Neuronal stem cell (in vitro differentiated cells): Measurements from ENCODE around the gene DESI1.

ENCODE experiments used
- DNase-seq: peaks from one replicate; pipeline ENCODE4 v3.0.0-alpha.2; 2013; ENCODE audit warnings: low spot score
- H2AFZ ChIP-seq: one replicate; pipeline ENCODE4 v1.6.1; 2013; ENCODE audit warnings: mild to moderate bottlenecking, low read length, inconsistent platforms
- H2AK5ac ChIP-seq: 2 replicates; pipeline ENCODE4 v1.6.1; 2013; ENCODE audit warnings: low read depth, mild to moderate bottlenecking, inconsistent platforms, low read length, moderate library complexity, mixed read lengths
- H2BK120ac ChIP-seq: 2 replicates; pipeline ENCODE4 v1.6.1; 2013; ENCODE audit warnings: low read depth, mild to moderate bottlenecking, inconsistent platforms, low read length, moderate library complexity, mixed read lengths
- H2BK12ac ChIP-seq: one replicate; pipeline ENCODE4 v1.6.1; 2013; ENCODE audit warnings: low read length, inconsistent platforms
- H2BK15ac ChIP-seq: 2 replicates; pipeline ENCODE4 v1.6.1; 2013; ENCODE audit warnings: mild to moderate bottlenecking, low read length, inconsistent platforms, mixed read lengths
- H2BK5ac ChIP-seq: one replicate; pipeline ENCODE4 v1.6.1; 2013; ENCODE audit warnings: inconsistent platforms, mild to moderate bottlenecking, low read length, moderate library complexity
- H3K14ac ChIP-seq: one replicate; pipeline ENCODE4 v1.6.1; 2013; ENCODE audit warnings: low read length, inconsistent platforms
- H3K18ac ChIP-seq: 2 replicates; pipeline ENCODE4 v1.6.1; 2013; ENCODE audit warnings: low read length, inconsistent platforms
- H3K23ac ChIP-seq: 2 replicates; pipeline ENCODE4 v1.6.1; 2013; ENCODE audit warnings: low read depth, mild to moderate bottlenecking, mixed read lengths, low read length, inconsistent platforms; ENCODE audit not compliant: poor library complexity
- H3K27ac ChIP-seq: replicated peaks from 3 replicates; pipeline ENCODE4 v1.5.1; 2013; ENCODE audit warnings: low read length, inconsistent platforms
- H3K27me3 ChIP-seq, 3 experiments: 2 replicates each; pipeline ENCODE4 v1.6.1; 2013; ENCODE audit warnings: low read length in 3 of 3, mild to moderate bottlenecking in 2 of 3, inconsistent platforms in 1 of 3, low read depth in 1 of 3, mixed read lengths in 1 of 3, moderate library complexity in 1 of 3; ENCODE audit not compliant: control insufficient read depth in 3 of 3, insufficient read depth in 3 of 3
- H3K36me3 ChIP-seq, 2 donors: replicated peaks in 1 of 2; 2 replicates each; pipeline ENCODE4 v1.6.1; 2013; ENCODE audit warnings: low read length in 2 of 2; ENCODE audit not compliant: control insufficient read depth in 2 of 2, insufficient read depth in 2 of 2
- H3K4ac ChIP-seq: 2 replicates; pipeline ENCODE4 v1.6.1; 2013; ENCODE audit warnings: inconsistent platforms, mild to moderate bottlenecking, low read length, moderate library complexity
- H3K4me1 ChIP-seq, 2 donors: 1 replicate in 1 of 2; 2 replicates in 1 of 2; pipeline ENCODE4 v1.6.1; 2013; ENCODE audit warnings: low read length in 2 of 2, low read depth in 1 of 2; ENCODE audit not compliant: control insufficient read depth in 2 of 2, insufficient read depth in 1 of 2
- H3K4me2 ChIP-seq: one replicate; pipeline ENCODE4 v1.6.1; 2013; ENCODE audit warnings: mild to moderate bottlenecking, low read length, inconsistent platforms; ENCODE audit not compliant: insufficient read depth, poor library complexity, severe bottlenecking
- H3K4me3 ChIP-seq, 2 donors: 2 replicates each; pipeline ENCODE4 v1.5.1; 2013; ENCODE audit warnings: low read length in 2 of 2, mild to moderate bottlenecking in 2 of 2, inconsistent platforms in 1 of 2, moderate library complexity in 1 of 2
- H3K79me1 ChIP-seq: one replicate; pipeline ENCODE4 v1.6.1; 2013; ENCODE audit warnings: low read depth, mild to moderate bottlenecking, inconsistent platforms, low read length, moderate library complexity
- H3K9ac ChIP-seq: one replicate; pipeline ENCODE4 v1.6.1; 2013; ENCODE audit warnings: mild to moderate bottlenecking, low read depth, low read length, inconsistent platforms; ENCODE audit not compliant: poor library complexity
- H3K9me3 ChIP-seq, 2 donors: replicated peaks in 1 of 2; 2 replicates each; pipeline versions ENCODE3 to v1.6.1; 2013; ENCODE audit warnings: low read length in 2 of 2, mild to moderate bottlenecking in 2 of 2, inconsistent platforms in 1 of 2, low read depth in 1 of 2, mixed read lengths in 1 of 2, moderate library complexity in 1 of 2; ENCODE audit not compliant: control insufficient read depth in 2 of 2, insufficient read depth in 1 of 2
- H4K8ac ChIP-seq: one replicate; pipeline ENCODE4 v1.6.1; 2013; ENCODE audit warnings: low read depth, mild to moderate bottlenecking, inconsistent platforms, low read length, moderate library complexity
- H4K91ac ChIP-seq: one replicate; pipeline ENCODE4 v1.6.1; 2013; ENCODE audit warnings: low read length, low read depth, mild to moderate bottlenecking, inconsistent platforms; ENCODE audit not compliant: poor library complexity
- WGBS, 2 donors: extraction: QIAGEN DNeasy Blood & Tissue Kit; methylation state at CpG; one replicate each; pipeline ENCODE4 v1.1.7; 2013; ENCODE audit warnings: missing lambda C conversion rate in 2 of 2, mixed read lengths in 1 of 2; ENCODE audit not compliant: insufficient read length in 2 of 2, insufficient replicate concordance in 1 of 2; ENCODE audit errors: extremely low coverage in 2 of 2; 5-methylcytosine and 5-hydroxymethylcytosine counted together

DESI1 gene

GRCh38 chr22:41557401-41558240 is 63.2 kb downstream of the DESI1 start:
- Histone ChIP-seq H2AK5ac (peak overlapping the region; percentile 60), H4K8ac (no peak overlapping the region), H3K18ac (peak overlapping the region; percentile 77), H2BK15ac (peak overlapping the region; percentile 42), H4K91ac (no peak overlapping the region), H3K9me3 (no peaks in the 10 kb centered on the region), H2BK12ac (no peak overlapping the region), H3K36me3 (no peaks in the 10 kb centered on the region), H3K27ac (no peak overlapping the region), H3K23ac (no peak overlapping the region), H3K4me3 (no peak overlapping the region), H2BK120ac (peak overlapping the region; percentile 11), H3K4ac (no peak overlapping the region), H3K4me1 (peaks cover 22 to 42% of the 10 kb centered on the region in 2 donors), H3K14ac (no peak overlapping the region), H3K4me2 (no peak overlapping the region), H3K79me1 (no peaks in the 10 kb centered on the region), H2AFZ (peak overlapping the region; percentile 82), H2BK5ac (no peak overlapping the region), H3K27me3 (peaks cover 0 to 6% (median 0%) of the 10 kb centered on the region in 3 experiments), H3K9ac (peak overlapping the region; percentile 47)
- no CpG with 5 or more reads among the region's 19 CpGs for WGBS, 2 donors
- no peak for DNase-seq

- Histone ChIP-seq H3K4me1 (peaks cover 22 to 33% of the 10 kb centered on the region in 2 donors), H4K91ac (no peak overlapping the region), H3K18ac (no peak overlapping the region), H2BK5ac (no peak overlapping the region), H3K36me3 (no peaks in the 10 kb centered on the region), H2AK5ac (no peak overlapping the region), H3K27me3 (peaks cover 0 to 2% (median 0%) of the 10 kb centered on the region in 3 experiments), H2BK120ac (no peak overlapping the region), H3K4ac (no peak overlapping the region), H3K79me1 (no peaks in the 10 kb centered on the region), H2BK12ac (no peak overlapping the region), H3K9ac (no peak overlapping the region), H3K14ac (no peak overlapping the region), H2BK15ac (no peak overlapping the region), H3K9me3 (no peaks in the 10 kb centered on the region), H3K4me2 (no peak overlapping the region), H2AFZ (no peak overlapping the region), H3K23ac (no peak overlapping the region), H3K4me3 (no peak overlapping the region), H3K27ac (no peak overlapping the region), H4K8ac (no peak overlapping the region)
- WGBS, 2 donors: no CpG with 5 or more reads among the region's 10 CpGs
- no peak for DNase-seq
Observed at GRCh38 chr22:41556561-41556960, 64.3 kb downstream of the DESI1 start.

DNA sequence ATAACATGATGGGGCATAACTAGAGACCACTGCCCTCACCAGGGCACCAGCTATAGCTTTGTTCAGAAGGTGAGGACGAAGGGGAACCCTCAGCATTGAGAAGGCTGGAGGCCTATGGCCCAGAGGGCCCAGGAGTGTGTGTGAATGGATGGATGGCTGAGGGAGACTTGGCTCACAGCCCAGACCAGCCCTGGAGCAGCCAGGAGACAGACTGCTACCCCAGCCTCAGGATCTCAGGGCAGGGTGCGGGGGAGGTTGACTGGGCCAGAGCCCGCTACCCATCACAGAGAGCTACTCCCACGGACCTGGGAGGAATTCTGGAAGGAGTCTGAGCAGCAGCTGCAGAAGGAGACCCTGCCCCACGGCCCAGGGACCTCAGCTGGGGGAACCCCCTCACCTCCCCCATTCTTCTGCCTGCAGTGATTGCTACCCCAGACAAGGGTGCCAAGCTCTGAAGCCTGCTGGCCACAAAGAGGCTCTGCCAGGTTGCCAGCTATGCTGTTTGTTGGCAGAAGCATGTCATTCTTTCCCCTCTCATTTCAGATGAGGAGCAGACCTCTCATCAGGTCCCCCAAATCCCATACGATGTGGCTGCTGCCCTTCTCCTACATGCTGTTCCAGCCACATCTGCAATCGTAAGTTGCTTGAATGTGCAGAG is 65.4 kb downstream of the DESI1 start:
- peak overlapping the region; percentile 11 for H3K18ac ChIP-seq
- peak overlapping the region; percentile 69 for H2BK15ac ChIP-seq
- no peak overlapping the region for H3K4me3 ChIP-seq
- peak overlapping the region; percentile 16 for H2AK5ac ChIP-seq
- no peak overlapping the region for H4K8ac ChIP-seq
- H3K4me1 ChIP-seq: peaks cover 16 to 27% of the 10 kb centered on the region in 2 donors
- H2BK12ac ChIP-seq: no peak overlapping the region
- no peak overlapping the region for H3K23ac ChIP-seq
- H3K9me3 ChIP-seq: no peaks in the 10 kb centered on the region
- no peak overlapping the region for H3K9ac ChIP-seq
- no peak overlapping the region for H3K4ac ChIP-seq
- peak overlapping the region; percentile 10 for H2BK5ac ChIP-seq
- no peak overlapping the region for H4K91ac ChIP-seq
- no peaks in the 10 kb centered on the region for H3K27me3 ChIP-seq
- no peak for DNase-seq
- peak overlapping the region; percentile 24 for H2BK120ac ChIP-seq
- no peak overlapping the region for H3K4me2 ChIP-seq
- no peak overlapping the region for H3K27ac ChIP-seq
- no peak overlapping the region for H3K14ac ChIP-seq
- peak overlapping the region; percentile 45 for H2AFZ ChIP-seq
- WGBS, 2 donors: no CpG with 5 or more reads among the region's 7 CpGs
- H3K79me1 ChIP-seq: no peaks in the 10 kb centered on the region
- no peaks in the 10 kb centered on the region for H3K36me3 ChIP-seq

GRCh38 chr22:41551877-41552582 is 68.8 kb downstream of the DESI1 start:
- no peak overlapping the region for H3K23ac ChIP-seq
- no peaks in the 10 kb centered on the region for H3K27me3 ChIP-seq
- no peak overlapping the region for H3K4me3 ChIP-seq
- H2BK15ac ChIP-seq: no peak overlapping the region
- WGBS, 2 donors: no CpG with 5 or more reads among the region's 11 CpGs
- no peak overlapping the region for H4K91ac ChIP-seq
- no peak for DNase-seq
- no peaks in the 10 kb centered on the region for H3K79me1 ChIP-seq
- no peak overlapping the region for H3K4me2 ChIP-seq
- H3K9ac ChIP-seq: no peak overlapping the region
- H3K18ac ChIP-seq: peak overlapping the region; percentile 62
- H2BK12ac ChIP-seq: no peak overlapping the region
- peak overlapping the region; percentile 1 for H2AK5ac ChIP-seq
- peak overlapping the region; percentile 52 for H2AFZ ChIP-seq
- no peak overlapping the region for H2BK120ac ChIP-seq
- no peak overlapping the region for H2BK5ac ChIP-seq
- H3K9me3 ChIP-seq: no peaks in the 10 kb centered on the region
- H3K27ac ChIP-seq: no peak overlapping the region
- peaks cover 4 to 11% of the 10 kb centered on the region in 2 donors for H3K4me1 ChIP-seq
- no peaks in the 10 kb centered on the region for H3K36me3 ChIP-seq
- H3K14ac ChIP-seq: no peak overlapping the region
- no peak overlapping the region for H3K4ac ChIP-seq
- no peak overlapping the region for H4K8ac ChIP-seq
